GM12891 (cell line): ENCODE data around the gene LYSMD4.

Source experiments
- POLR2A ChIP-seq: IDR thresholded peaks from 2 replicates; pipeline ENCODE4 v1.6.1; 2011; ENCODE audit warnings: low read depth, low read length, control low read depth
- POLR2AphosphoS5 ChIP-seq: IDR thresholded peaks from 2 replicates; pipeline ENCODE4 v1.6.1; 2011; ENCODE audit warnings: low read depth, low read length, control low read depth
- TAF1 ChIP-seq: IDR thresholded peaks from 2 replicates; pipeline ENCODE4 v1.6.1; 2011; ENCODE audit warnings: low read depth, low read length, control low read depth

- TF ChIP-seq POLR2A (no peak), POLR2AphosphoS5 (no peak), TAF1 (no peak)
These were observed 37.1 kb downstream of the LYSMD4 start for GRCh38 chr15:99696096-99696495.
